ENCODE results near the gene RANBP17.

RANBP17 gene

DNA sequence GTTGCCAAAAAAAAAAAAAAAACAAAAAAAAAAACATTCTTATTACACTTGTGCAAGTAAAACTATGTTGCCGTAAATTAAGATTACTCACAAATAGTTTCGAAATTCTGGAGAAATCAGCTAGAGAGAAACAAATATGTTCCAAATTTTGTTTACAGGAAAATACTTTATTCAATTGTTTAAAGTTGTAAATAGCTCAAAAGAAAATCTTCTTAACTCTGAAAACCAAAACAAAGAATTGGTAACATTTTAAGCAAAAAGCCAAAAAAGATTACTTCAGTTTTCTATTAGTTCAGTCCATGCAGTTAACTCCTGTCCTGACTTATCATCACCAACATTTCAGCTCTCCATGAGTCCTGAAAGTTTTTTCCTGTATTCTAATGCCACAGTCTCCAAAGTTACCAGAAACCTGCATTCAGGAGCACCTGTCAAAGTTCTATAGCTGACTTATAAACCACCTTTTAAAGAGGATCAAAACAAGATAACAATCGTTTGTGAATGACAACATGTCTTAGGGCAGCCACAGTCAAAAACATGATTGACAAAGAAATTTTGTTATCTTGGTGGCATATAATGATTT is 194.1 kb downstream of the RANBP17 start:
- CTCF ChIA-PET, result interaction anchor here (0.6 kb wide), 2 partner anchors 265 to 1223 kb away, joined by 3 to 6 read pairs; no protein-coding TSS in a partner anchor
- POLR2A ChIA-PET, result no interaction called here
- TF ChIP-seq SP1 (IDR thresholded peaks at IDR 0.05) (no peak), ZNF384 (IDR thresholded peaks at IDR 0.05) (no peak), ELF4 (IDR thresholded peaks at IDR 0.05) (no peak), SUZ12 (IDR thresholded peaks at IDR 0.05) (no peak), TARDBP (IDR thresholded peaks at IDR 0.05) (no peak), CTBP1 (IDR thresholded peaks at IDR 0.05; ENCODE audit: borderline replicate concordance) (no peak), LEF1 (IDR thresholded peaks at IDR 0.05; ENCODE audit: borderline replicate concordance) (no peak), ARNT (IDR thresholded peaks at IDR 0.05) (no peak), FOXA1 (IDR thresholded peaks at IDR 0.05) (no peak), HDGF (IDR thresholded peaks at IDR 0.05; ENCODE audit: borderline replicate concordance) (no peak), L3MBTL2 (conservative IDR thresholded peaks at IDR 0.05) (no peak), FOXK2 (IDR thresholded peaks at IDR 0.05) (no peak), NFRKB (IDR thresholded peaks at IDR 0.05) (no peak)
- TF ChIP-seq, protein P1, sequence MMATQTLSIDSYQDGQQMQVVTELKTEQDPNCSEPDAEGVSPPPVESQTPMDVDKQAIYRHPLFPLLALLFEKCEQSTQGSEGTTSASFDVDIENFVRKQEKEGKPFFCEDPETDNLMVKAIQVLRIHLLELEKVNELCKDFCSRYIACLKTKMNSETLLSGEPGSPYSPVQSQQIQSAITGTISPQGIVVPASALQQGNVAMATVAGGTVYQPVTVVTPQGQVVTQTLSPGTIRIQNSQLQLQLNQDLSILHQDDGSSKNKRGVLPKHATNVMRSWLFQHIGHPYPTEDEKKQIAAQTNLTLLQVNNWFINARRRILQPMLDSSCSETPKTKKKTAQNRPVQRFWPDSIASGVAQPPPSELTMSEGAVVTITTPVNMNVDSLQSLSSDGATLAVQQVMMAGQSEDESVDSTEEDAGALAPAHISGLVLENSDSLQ (IDR thresholded peaks at IDR 0.05), result no peak
- no peak for DNase-seq (ENCODE audit: extremely low spot score)

DNA sequence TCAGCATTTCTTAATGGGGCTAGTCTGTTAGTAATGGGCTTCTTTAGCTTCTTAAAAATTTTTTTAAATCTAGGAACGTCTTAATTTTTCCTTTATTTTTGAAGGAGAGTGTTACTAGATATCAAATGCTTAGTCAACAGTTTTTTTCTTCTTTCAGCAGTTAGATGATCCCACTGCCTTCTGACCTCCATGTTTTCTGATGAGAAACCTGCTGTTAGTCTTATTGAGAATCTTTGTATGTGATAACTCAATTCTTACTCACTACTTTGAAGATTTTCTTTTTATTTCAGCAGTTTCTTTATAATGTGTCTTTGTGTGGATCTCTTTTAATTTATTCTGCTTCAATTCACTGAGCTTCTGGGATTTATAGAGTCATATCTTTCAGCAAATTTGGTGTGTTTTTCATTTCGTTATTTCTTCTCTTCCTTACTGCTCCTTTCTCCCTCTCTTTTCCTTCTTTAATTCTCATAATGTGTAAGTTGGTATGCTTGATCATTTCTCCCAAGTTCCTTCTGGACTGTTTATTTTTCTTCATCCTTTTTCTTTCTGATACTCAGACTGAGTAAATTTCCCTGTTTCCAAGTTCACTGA is 205.8 kb downstream of the RANBP17 start:
- POLR2A ChIA-PET, result no interaction called here
- TF ChIP-seq L3MBTL2 (conservative IDR thresholded peaks at IDR 0.05) (no peak), ARNT (IDR thresholded peaks at IDR 0.05) (no peak), SUZ12 (IDR thresholded peaks at IDR 0.05) (no peak), FOXM1 (IDR thresholded peaks at IDR 0.05; ENCODE audit: borderline replicate concordance) (no peak), LEF1 (IDR thresholded peaks at IDR 0.05; ENCODE audit: borderline replicate concordance) (no peak), HDGF (IDR thresholded peaks at IDR 0.05; ENCODE audit: borderline replicate concordance) (no peak), CTBP1 (IDR thresholded peaks at IDR 0.05; ENCODE audit: borderline replicate concordance) (no peak), TARDBP (IDR thresholded peaks at IDR 0.05) (no peak), FOXA1 (IDR thresholded peaks at IDR 0.05) (no peak), SP1 (IDR thresholded peaks at IDR 0.05) (no peak), ELF4 (IDR thresholded peaks at IDR 0.05) (no peak), FOXK2 (IDR thresholded peaks at IDR 0.05) (no peak), BHLHE40 (IDR thresholded peaks at IDR 0.05; ENCODE audit: borderline replicate concordance) (no peak), NFRKB (IDR thresholded peaks at IDR 0.05) (no peak), ZNF384 (IDR thresholded peaks at IDR 0.05) (no peak)
- TF ChIP-seq, protein P1 (IDR thresholded peaks at IDR 0.05), result no peak
- CTCF ChIA-PET, result no interaction called here

DNA sequence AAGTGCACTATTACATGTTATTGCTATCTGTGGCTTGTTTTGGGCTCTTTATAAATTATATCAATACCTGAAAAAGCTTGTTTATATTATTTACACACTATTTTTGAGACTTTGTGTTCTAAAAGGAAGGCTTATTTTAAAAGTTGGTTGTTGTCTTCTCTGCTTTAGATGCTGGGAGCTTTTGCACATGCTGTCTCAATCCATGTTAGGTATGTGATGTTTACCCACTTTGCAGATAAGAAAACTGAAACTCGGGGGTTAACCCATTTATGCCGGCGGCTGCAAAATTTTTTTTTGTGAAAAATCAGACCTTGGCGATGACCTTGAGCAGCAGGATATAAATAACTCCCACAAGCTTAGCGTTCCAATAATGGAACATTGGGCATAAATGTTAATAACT is 212.9 kb downstream of the RANBP17 start:
- no peak for DNase-seq (ENCODE audit: extremely low spot score)
- ChIA-PET CTCF (no interaction called here), POLR2A (no interaction called here)
- TF ChIP-seq BHLHE40 (IDR thresholded peaks at IDR 0.05; ENCODE audit: borderline replicate concordance) (no peak), HDGF (IDR thresholded peaks at IDR 0.05; ENCODE audit: borderline replicate concordance) (no peak), FOXA1 (IDR thresholded peaks at IDR 0.05) (no peak)
- TF ChIP-seq, protein P1 (IDR thresholded peaks at IDR 0.05), result no peak

More for the DNA sequence above, 205.8 kb downstream of the RANBP17 start:
- DNase-seq (ENCODE audit: extremely low spot score), result no peak

DNA sequence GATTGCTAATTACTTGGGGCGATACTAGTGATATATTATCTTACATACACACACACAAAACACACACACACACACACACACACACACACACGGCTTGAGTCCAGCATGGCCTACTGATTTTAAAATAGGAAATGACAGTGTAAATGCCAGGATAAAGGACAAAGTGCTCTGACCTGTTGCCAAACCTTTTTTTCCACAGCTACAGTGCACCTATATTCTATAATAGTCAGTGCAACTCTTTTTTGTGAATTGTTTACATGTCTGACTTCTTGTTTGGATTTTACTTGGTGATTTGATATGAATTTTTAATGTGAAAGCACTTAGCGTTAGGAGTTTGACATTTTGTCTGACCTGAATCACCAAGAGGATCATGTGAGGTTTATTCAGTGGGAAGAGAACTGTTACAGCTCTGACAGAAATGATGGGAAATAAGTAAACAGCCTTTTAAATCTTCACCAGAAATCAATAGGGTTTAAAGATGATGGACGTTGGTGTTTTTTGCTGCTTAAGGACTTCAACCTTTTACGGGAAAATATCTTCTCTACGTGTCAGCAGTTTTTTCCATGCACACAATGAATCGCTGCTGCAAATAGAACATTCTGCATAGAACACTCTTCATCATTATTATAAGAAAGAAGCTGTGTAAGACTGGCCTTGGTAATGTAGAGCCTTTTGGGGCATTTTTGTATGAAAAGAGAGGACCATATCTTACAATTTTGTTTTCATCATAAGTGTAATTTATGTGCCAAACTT is 218.5 kb downstream of the RANBP17 start:
- TF ChIP-seq, protein P1 (IDR thresholded peaks at IDR 0.05), result peak; percentile 9; the same call in 1 of the 2 replicates
- no peak for TF ChIP-seq CTBP1 (IDR thresholded peaks at IDR 0.05; ENCODE audit: borderline replicate concordance)
- no peak for TF ChIP-seq FOXM1 (IDR thresholded peaks at IDR 0.05; ENCODE audit: borderline replicate concordance)
- TF ChIP-seq BHLHE40 (IDR thresholded peaks at IDR 0.05; ENCODE audit: borderline replicate concordance), result no peak
- TF ChIP-seq ZNF384 (IDR thresholded peaks at IDR 0.05), result no peak
- no peak for TF ChIP-seq L3MBTL2 (conservative IDR thresholded peaks at IDR 0.05)
- no peak for TF ChIP-seq FOXA1 (IDR thresholded peaks at IDR 0.05)
- no peak for TF ChIP-seq SP1 (IDR thresholded peaks at IDR 0.05)
- no peak for TF ChIP-seq TARDBP (IDR thresholded peaks at IDR 0.05)
- no peak for DNase-seq (ENCODE audit: extremely low spot score)
- ChIA-PET CTCF (no interaction called here), POLR2A (no interaction called here)

DNA sequence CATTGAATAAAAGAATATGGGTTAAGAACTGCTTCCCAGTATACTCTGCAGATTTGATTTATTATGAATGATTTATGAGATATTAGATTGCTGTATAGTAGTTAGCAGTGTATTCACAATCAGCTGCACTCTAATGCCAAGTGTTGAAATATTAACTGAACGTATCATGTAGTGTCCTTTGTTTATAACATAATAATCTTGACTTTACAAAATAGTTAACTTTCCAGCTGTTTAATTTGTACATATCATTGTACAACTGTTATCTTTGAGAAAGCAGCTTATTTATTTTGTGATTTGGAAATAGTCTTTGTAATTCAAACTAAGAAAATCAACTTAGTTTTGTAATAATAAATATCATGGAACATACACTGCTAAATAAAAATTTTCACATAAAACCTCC is 219.5 kb downstream of the RANBP17 start:
- ChIA-PET CTCF (no interaction called here), POLR2A (no interaction called here)
- DNase-seq (ENCODE audit: extremely low spot score), result no peak
- TF ChIP-seq CTBP1 (IDR thresholded peaks at IDR 0.05; ENCODE audit: borderline replicate concordance), result no peak
- TF ChIP-seq, protein P1 (IDR thresholded peaks at IDR 0.05), result peak; percentile 69

Measured in HEK293T (cell line).